Measurements from ENCODE around the gene INPP4A.

DNA sequence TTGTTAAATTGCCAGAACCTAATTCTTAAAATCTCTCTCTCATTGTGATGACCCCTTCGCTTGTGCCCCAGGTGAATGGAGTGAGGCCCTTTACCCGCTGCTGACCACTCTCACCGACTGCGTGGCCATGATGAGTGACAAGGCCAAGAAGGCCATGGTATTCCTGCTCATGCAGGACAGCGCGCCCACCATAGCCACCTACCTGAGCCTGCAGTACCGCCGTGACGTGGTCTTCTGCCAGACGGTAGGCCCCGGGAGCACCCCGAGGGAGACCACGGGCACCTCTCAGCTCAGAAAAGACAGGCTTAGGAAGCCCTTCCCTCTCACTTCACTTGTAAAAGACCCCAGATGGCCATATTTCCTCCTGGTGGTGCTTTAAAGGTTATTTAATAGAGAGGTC is 118.7 kb downstream of the INPP4A start:
- TF ChIP-seq CTCF (IDR thresholded peaks at IDR 0.05) (no peak), EP300 (IDR thresholded peaks at IDR 0.05) (no peak)
